GM19193 (cell line): ENCODE data around the gene GALNT9.

Source experiments
- POLR2A ChIP-seq: IDR thresholded peaks from 4 replicates; pipeline ENCODE4 v1.6.1; 2011; ENCODE audit not compliant: insufficient read depth, insufficient read length; ENCODE audit errors: extremely low read depth

GALNT9 gene

GRCh38 chr12:132150780-132151144, 178.6 kb downstream of the GALNT9 start:
- no peak for TF ChIP-seq POLR2A

DNA sequence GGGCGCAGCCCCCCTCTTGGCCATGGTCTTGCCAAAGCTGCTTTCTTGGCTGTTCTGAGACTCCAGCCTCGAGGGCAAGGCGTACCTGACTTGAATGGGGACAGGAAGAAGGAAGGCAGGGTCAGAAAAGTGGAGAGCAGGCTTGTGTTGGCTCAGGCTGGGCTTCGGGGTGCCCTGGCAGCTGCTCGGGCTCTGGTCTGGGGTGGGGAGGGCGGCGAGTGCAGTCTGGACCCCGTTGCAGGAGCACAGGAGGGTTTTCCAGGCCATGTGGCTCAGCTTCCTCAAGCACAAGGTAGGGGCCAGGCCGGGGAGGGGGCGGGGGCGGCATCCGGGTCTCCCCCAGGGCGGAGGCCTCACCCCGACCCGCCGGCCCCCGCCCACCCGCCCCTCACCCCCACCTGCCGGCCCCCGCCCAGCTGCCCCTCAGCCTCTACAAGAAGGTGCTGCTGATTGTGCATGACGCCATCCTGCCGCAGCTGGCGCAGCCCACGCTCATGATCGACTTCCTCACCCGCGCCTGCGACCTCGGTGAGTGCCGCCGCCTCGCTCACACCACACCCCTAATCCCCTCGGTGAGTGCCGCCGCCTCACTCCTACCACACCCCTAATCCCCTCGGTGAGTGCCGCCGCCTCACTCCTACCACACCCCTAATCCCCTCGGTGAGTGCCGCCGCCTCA, 180.9 kb downstream of the GALNT9 start:
- TF ChIP-seq POLR2A = no peak

DNA sequence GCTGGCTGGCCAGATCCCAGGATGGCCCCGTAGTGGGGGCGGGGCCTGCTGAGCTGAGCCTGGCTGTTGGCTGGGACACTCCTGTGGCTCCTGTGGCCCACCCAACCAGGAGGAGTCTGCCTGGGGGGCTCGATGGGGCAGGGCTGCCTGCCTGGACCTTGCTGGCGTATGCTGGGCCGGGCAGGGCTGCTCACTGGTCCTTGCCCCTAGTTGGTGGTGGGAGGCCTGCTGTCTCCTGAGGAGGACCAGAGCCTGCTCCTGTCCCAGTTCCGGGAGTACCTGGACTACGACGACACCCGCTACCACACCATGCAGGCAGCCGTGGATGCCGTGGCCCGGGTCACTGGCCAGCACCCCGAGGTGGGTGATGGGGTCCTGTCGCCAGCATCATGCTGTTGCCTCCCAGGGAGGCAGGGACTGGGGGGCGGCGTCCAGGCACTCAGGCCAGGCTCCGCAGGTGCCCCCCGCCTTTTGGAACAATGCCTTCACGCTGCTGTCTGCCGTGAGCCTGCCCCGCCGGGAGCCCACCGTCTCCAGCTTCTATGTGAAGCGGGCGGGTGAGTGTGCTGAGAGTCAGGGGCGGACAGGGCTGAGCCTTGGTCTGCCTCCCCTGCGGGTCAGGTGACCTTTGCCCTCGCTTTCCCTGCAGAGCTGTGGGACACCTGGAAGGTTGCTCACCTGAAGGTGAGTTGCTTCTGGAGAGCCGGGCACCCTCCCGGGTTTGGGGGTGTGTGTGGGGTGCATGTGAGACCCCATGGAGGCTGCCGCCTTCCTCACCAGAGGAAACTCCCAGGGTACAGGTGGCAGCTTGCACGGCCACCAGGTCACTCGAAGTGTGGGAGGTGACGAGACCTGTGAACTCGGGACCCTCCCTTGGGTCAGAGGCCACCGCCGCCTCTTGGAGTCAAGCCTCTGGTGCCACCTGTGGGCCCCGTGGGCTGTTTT, 181.7 kb downstream of the GALNT9 start:
- no peak for TF ChIP-seq POLR2A

GRCh38 chr12:132146772-132147422, 182.5 kb downstream of the GALNT9 start:
- TF ChIP-seq POLR2A = no peak
